ENCODE measurements around the gene DCXR.
"Not testable (repeated sequence)": the region's sequence is repeated elsewhere in the genome, so short reads cannot be mapped to it uniquely, and the experiment has no call there.

DCXR gene

DNA sequence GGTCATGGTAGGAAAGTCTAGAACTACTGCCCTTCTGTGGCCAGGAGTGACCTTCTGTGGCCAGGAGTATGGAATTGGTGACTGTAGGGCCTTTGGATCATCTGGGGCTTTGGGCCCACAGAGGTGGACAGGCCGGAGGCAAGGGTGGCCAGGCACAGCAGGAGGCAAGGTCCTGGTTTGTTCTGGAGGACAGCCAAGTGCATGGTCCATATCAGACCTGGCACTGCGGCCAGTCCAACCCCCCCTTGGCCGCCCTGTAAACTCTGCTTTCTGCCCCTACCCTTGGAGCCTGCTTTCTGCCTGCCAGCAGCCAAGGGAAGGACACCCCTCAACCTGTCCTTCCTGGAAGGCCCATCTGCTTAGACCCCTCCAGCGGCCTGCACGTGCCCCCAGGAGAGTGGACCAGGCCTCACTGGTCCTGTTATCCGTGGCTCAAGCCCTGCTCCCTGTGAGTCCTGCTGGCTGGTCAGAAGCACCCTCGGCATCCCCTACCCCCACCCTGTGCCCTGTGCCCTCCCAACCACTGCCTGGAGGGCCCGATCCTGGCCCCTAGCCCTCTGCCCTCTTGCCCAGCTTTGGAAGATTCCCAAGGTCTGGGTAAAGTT is 2.3 kb upstream of the DCXR start:
- DNase-seq (ENCODE audit: low read depth, low spot score): no peak

DNA sequence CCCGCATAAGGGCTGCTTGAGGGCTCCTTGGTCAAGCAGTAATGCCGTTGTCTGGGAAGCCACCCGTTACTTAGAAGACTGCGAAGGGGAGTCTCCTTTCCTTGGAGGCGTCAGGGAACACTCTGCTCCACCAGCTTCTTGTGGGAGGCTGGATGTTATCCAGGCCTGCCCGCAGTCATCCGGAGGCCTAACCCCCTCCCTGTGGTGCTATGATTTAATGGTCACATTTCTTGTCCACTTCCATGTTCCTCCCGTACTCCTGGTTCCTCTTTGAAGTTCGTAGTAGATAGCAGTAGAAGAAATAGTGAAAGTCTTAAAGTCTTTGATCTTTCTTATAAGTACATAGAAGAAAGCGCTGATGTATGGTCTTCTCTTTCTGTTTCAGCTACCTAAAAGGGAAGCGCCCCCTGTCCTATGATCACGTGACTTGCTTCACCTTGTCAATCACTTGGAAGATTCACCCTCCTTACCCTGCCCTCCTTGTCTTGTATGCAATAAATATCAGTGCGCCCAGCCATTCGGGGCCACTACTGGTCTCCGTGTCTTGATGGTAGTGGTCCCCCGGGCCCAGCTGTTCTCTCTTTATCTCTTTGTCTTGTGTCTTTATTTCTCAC is 1.4 kb upstream of the DCXR start:
- not testable (repeated sequence) for DNase-seq (ENCODE audit: low read depth, low spot score)

DNA sequence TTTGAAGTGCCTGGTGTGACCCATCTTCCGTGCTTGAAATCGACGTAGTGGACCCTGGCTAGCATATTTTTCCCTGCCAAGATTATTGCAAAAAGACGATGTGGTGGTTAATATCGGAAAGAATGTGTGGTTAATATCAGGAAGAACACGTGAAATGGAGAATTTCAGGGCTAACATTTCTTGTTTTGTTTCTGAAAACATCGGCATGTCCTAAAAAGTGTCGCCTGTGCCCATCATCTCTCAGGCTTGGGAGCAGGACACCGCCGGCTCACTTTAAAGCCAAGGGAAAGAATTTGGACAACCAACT is 345 bp upstream of the DCXR start:
- DNase-seq (ENCODE audit: low read depth, low spot score): no peak

DNA sequence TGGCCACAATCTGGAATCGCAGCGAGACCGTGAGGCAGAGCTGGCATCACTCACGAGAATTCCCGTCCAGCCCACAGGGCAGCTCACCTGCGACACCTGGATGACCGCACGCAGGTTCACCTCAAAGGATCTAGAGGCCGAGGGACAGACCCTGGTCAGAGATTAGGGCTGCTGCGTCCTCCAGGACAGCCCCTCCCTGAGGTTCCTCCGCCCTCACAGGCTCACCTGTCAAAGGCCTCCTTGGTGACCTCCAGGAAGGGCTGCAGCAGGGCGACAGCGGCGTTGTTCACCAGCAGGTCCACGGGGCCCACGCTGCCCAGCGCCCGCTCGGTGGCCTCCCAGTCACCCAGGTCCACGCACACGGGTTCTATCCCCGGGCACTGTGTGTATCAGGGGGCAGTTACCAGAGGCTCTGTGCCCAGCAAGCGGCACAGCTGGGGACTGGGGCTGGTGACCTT is 834 bp downstream of the DCXR start:
- DNase-seq (ENCODE audit: low read depth, low spot score): no peak

DNA sequence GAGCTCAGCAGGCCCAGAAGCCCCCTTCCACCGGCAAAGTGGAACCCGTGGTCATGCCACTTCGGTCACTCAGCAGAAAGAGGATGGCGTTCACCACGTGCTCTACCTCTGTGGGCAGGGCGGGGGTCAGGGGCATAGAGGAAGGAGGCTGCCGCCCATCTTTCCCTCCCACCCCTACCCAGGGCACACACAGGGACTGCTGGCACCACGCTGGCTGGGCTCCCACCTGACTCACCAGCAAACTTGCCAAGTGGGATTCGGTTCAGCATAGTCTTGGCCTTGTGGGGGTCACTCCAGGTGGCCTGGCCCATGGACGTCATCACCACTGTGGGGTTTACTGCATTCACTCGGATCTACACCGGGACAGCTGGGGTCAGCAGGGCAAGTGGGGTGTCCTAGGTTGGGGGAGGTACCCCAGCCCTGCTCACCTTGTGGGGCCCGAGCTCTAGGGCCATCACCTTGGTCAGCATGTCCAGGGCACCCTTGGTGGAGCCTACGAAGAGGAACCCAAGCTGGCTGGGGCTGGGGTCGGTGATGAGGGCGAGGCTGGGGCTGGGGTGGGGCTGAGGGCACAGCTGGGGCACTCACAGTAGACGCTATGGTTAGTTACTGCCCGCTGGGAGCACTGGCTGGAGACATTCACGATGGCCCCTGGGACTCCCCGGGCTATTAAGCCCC is 1.4 kb downstream of the DCXR start:
- no peak for DNase-seq (ENCODE audit: low read depth, low spot score)

DNA sequence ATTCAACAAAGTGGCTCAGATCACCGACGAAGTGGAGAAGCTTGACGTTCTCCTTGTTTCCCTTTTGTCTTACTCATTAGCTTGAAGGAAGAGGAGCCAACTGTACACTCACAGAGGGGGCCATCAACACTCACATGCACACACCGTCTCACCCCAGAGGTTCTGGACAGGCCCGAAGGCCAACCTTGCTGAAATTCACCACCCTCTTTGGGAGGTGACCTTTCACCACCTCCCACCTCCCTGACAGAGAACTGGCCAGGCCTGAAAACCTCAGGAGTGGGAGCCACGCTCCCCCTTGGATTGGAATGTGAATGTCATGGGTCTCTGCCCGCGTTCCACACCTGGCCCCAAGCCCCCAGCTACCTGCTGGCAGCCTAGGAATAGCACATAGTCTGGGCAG is 2.0 kb downstream of the DCXR start:
- no peak for DNase-seq (ENCODE audit: low read depth, low spot score)

DNA sequence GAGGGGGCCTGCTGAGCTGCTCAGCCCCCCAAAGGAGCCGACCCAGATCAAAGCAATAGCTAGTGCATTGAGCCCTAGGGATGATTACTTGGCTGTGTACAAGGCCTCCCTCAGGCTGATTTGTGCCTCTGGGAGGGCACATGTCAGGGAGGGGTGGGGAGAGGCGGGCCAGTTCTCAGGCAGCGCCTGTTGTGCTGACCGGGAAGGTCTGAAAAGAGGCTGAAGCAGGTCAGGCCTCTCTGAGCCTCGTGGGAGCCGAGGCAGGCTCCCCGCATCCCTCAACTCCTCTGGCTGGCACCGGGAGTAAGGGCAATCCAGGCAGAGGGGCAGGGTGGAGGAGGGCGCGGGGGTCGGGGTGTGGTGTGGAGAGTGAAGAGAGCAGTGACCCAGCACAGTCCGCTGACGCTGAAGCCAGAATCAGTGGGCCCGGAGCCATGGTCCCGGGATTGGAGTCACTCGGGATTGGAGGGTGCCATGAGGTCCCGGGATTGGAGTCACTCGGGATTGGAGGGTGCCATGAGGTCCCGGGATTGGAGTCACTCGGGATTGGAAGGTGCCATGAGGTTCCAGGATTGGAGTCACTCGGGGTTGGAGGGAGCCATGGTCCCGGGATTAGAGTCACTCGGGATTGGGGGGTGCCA is 3.0 kb downstream of the DCXR start:
- DNase-seq (ENCODE audit: low read depth, low spot score): no peak

DNA sequence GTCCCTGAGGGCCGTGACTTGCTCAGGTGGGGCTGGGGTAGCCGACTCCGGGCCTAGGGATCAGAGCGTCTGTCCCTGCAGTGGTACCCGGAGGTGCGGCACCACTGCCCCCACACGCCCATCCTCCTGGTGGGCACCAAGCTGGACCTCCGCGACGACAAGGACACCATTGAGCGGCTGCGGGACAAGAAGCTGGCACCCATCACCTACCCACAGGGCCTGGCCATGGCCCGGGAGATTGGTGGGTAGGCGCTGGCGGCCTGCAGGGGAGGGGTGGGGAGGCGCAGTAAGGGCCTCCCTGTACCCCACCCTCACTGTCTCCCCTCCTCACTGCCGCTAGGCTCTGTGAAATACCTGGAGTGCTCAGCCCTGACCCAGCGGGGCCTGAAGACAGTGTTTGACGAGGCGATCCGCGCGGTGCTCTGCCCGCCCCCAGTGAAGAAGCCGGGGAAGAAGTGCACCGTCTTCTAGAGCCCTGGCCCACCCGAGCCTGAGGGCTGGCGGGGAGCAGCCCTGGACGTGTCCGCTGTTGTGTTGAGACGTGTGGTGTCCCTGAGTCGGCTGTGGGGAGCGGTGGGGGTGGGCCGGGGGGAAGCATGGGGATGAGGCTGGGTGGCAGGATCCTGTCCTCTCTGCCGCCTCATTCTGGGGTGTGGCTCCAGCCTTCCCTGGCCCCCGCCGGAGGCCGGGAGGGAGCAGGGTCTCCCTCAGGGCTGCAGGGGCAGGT is 4.0 kb downstream of the DCXR start:
- DNase-seq (ENCODE audit: low read depth, low spot score): no peak

DNA sequence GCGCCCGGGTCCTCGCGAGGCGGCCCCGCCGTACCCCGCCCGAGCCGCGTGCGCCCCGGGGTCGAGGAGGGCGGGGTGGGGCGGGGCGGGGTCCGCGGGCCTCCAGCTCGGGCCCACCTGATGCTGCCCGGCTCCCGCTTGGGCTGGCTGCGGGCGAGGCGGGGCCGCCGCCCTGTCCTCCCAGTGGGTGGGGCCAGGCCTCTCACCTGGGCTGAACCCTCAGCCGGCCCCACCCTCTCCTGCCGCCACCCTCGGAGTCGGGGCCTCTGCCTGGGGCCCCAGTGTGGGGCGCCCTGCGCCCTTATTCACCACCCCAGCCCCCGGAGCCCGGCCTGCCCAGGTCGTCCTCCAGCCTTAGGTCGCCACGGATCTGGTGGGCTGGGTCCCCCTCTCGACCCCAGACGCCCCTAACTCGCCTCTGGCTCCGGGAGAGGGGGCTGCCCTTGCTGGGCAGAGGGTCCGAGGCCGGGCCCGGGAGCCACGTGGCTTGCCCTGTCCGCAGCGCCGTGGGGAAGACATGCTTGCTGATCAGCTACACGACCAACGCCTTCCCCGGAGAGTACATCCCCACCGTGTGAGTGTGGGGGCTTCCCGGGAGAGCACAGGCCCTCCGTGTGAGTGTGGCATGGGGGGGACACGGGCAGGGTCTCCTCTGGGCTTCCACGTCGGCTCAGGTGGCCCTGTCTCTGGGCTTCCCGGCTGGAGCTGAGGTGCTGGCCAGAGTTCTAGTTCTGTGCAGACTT is 5.4 kb downstream of the DCXR start:
- DNase-seq (ENCODE audit: low read depth, low spot score): no peak

DNA sequence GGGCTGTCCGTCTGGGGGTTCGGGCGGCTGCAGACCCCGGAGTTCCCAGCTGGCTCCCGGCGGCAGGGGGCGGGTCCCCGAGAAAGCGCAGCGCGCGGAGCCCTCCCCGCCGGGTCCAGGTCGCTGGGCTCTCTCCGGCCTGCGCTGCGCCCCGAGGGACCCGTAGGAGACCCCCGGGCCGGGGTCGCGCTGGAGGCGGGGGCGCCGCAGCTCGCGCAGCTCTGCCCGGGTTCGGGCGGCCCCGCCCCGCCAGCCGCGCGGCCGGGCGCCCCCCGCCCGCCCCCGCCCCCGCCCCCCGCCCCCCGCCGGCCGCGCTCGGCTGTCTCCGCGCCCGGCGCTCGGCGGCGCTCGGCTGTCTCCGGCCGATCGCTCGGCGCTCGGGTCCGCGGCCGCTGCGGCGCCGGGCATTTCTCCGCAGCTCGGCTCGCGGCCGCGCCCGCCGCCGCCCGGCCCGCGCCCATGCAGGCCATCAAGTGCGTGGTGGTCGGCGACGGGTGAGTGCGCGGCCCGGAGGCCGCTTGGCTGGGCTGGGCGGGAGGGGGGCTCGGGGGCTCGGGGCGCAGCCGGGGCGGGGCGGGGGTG is 6.1 kb downstream of the DCXR start, which contains the start of gene RAC3:
Gene RAC3 (plus strand): TSS at position 376 of the 582 bp plus-strand sequence. CDS start 84 bp downstream, at position 460.
- no peak for DNase-seq (ENCODE audit: low read depth, low spot score)

DNA sequence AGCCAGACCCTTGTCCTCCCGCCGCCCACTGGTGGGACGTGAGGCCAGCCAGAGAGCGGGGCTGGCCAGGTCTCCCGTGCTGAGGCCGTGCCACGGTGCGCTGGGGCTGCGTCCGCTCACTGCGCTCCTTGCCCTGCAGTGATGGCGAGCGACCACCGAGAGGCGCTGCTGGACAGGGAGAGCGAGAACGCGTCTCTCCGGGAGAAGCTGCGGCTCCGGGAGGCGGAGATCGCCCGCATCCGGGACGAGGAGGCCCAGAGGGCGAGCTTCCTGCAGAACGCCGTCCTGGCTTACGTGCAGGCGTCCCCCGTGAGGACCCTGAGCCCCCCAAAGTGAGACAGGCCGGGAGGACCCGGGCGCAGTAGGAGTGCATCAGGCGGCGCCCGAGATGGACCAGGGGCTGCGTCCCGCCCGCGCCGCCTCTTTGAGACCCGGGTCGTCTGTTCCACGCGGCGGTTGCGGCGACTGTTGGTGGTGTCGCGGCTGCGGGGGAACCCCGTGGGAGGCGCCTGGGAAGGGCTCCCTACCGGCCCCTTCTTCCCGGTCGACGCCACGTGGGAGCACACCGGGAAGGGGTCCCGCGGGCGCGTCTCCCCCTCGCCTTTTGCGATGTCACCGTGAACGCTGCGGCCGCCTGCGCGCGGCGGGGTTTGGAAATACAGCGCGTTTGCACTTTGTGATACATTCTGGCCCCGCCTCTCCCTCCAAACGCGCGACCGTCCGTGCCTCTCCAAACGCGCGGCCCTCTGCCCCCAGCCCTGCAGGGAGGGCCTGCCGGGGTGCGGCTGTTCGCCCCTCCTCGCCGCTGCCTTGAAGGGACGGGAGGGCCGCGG is 6.8 kb downstream of the DCXR start:
- peak; percentile 59 for DNase-seq (ENCODE audit: low read depth, low spot score)

DNA sequence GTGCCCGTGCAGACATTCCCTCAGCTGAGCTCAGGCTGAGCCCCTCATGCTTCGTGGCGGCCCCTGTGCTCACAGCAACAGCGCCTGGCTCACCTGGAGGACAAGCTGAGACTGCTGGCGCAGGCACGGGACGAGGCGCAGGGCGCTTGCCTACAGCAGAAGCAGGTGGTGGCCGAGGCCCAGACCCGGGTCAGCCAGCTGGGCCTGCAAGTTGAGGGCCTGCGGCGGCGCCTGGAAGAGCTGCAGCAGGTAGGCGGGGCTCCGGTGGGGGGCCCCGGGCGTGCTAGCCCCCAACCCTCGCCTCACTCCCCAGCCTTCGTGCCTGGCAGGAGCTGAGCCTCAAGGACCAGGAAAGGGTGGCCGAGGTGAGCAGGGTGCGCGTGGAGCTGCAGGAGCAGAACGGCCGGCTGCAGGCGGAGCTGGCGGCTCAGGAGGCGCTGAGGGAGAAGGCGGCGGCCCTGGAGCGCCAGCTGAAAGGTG is 7.5 kb downstream of the DCXR start:
- no peak for DNase-seq (ENCODE audit: low read depth, low spot score)

DNA sequence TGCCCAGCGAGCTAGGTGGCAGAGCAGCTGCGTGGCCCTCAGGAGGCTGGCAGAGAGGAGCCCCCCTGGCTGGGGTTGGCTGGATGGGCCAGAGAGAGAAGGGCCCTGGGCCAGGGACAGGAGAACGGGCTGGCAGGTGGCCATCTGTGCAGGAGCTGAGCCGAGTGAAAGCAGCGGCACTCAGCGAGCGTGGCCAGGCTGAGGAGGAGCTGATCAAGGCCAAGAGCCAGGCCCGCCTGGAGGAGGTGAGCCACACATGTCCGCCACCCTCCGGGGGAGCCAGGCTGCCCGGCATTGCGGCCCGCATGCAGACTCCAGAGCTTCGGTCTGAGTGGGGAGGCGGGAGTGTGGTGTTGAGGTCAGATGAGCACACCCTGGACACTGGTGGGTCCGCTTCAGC is 8.1 kb downstream of the DCXR start:
- no peak for DNase-seq (ENCODE audit: low read depth, low spot score)

DNA sequence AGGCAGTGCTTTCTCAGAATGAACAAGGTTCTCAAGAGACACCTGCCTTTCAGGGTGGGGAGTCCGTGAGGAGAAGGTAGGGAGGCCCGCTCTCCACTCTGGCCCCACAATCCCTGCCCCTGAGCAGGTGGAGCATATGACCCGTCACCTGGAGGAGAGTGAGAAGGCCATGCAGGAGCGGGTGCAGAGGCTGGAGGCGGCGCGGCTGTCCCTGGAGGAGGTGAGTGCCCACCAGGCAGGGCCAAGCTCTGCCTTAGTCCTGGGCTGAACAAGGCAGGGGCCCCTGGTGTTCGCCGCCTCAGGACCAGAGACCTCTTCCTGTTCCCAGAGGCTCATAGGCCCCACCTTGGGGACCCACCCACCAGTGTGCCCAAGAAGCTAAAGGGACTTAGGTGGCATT is 8.5 kb downstream of the DCXR start:
- DNase-seq (ENCODE audit: low read depth, low spot score): no peak

DNA sequence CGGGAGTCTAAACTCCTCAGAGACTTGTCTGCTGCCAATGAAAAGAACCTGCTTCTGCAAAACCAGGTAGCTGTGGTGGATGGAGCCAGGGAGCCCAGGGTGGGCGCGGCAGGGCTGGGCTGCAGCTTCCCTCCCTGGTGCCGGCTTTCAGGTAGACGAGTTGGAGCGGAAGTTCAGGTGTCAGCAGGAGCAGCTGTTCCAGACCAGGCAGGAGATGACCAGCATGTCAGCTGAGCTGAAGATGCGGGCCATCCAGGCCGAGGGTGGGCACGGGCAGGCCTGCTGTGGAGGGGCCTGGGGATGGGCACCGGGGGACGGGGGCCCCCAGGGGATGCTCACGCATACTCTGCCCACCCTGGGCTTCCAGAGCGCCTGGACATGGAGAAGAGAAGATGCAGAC is 9.3 kb downstream of the DCXR start:
- no peak for DNase-seq (ENCODE audit: low read depth, low spot score)

DNA sequence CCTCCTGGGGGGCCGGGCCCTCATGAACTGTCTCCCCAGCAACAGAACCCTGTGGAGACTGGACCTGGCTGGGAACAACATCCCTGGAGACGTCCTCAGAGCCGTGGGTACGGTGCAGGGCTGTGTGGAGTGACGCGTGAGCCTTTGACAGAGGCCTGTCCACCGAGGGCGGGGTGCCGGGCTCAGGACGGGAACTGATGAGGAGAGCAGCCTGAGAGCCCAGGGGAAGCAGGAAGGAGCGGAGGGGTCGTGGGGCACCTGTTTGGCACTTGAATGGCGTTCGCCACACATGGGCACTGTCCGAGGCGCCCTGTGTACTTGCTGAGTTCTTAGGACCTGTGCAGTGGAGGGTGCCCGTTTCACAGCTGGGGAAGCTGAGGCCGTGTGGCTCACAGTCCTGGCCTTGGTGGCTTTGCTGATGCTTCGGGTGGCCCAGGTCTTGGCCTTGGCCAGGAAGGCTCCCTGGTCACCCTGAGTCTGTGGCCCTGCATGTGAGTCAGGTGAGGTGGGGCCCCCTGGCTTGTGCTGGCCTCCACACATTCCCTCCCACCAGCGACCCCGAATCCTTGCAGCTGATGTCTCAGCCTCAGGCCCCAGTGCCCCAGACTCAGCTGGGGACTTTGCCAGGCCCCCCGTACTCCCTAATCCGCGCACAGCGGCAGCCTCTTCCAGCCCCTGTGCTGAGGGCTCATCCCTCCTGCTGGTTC is 11.9 kb downstream of the DCXR start:
- DNase-seq (ENCODE audit: low read depth, low spot score): no peak

DNA sequence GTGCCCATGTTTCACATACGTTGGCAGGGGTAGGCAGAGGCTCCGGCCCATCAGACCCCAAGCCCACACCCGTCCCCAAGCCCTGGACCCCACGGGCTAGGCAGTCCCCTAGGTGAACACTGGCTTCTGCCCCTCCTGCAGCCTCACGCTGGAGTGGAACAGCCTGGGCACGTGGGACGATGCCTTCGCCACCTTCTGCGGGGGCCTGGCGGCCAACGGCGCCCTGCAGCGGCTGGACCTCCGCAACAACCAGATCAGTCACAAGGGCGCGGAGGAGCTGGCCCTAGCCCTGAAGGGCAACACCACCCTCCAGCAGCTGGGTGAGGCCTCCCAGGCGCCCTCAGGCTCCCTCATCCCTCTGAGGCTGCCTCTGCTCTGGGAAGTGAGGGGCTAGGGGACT is 12.6 kb downstream of the DCXR start:
- DNase-seq (ENCODE audit: low read depth, low spot score): no peak

DNA sequence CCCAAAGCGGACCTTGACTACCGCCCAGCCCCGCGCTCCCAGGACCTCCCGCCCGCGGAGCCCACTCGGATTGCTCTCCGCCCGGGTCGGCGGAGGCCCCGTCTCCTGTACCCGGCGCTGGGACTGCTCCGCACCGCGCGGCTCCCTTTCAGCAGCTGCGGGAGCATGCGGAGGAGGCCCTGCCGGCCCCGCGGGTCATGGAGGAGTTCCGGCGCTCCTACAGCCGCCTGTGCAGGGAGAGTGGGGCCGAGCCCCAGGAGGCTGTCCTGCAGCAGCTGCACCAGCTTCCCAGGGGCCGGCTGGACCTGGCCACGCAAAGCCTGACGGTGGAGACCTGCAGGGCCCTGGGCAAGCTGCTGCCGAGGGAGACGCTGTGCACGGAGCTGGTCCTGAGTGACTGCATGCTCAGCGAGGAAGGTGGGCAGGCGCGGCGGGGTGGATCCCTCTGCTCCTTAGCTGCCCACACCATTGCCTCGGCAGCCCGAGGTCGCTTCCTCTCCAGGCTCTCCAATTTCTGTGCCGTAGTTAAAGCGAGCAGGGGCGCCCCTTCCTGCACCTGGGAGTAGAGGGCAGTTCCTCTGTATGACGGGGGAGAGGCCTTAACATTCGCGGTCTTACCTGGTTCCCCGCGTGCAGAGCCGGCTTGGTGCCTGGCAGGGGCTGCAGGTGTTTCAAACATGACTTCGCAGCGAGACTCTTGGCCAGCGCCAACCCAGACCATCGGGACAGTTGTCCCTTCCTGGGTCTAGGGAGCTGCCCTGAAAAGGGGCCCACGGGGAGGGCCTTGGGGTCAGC is 13.9 kb downstream of the DCXR start:
- DNase-seq (ENCODE audit: low read depth, low spot score): no peak
